ENCODE results near the gene TNFRSF19. TPM values are rescaled to one million over a fixed set of nuclear protein-coding genes. Genes with fewer than 3 reads are reported as not detected.

Gene TNFRSF19
- total RNA-seq, 2 experiments from 2014 or later = not detected

DNA sequence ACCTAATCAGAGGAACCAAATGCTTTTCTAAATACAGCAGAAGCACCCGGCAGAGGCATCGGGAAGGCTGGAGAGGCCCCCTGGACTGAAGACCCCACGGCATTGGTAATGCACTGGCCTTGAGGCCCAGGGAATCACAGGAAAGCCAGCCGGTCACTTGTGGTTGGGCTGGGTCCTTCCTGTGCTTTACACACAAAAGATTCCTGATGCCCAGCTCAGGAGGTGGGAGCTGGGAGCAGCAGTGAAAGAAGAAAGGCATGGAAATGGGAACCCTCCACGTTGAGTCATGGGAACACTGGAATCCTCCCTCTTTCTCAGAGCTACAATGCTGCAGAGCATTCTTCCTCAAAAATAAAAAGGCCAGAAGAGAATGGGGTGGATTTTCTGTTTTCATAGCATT is 126.4 kb downstream of the TNFRSF19 start:
- H3K4me1 Mint-ChIP-seq (ENCODE audit: low read depth) = peaks cover 23% of the 10 kb centered on the region
- DNase-seq (no peak), ATAC-seq (ENCODE audit: poor library complexity) (no peak)
- H3K36me3 Mint-ChIP-seq (ENCODE audit: low read depth) = no peaks in the 10 kb centered on the region
- no peaks in the 10 kb centered on the region for H3K9me3 Mint-ChIP-seq
- H3K27me3 ChIP-seq (ENCODE audit: control insufficient read depth in 1 of 2, insufficient read depth in 2 of 2, low read length in 2 of 2) = no peaks in the 10 kb centered on the region
- intact Hi-C loops (cut with DNase I, micrococcal nuclease) = no loop called here
- ChIA-PET POLR2A (no interaction called here), CTCF (no interaction called here)
- peaks cover 0 to 6% of the 10 kb centered on the region in 2 experiments for H3K9me3 ChIP-seq (ENCODE audit: control insufficient read depth in 1 of 2, insufficient read depth in 1 of 2, low read length in 2 of 2)
- no peak overlapping the region for H3K4me3 ChIP-seq (ENCODE audit: low read length)
- H3K4me1 ChIP-seq (ENCODE audit: insufficient read depth, low read length) = peaks cover 19% of the 10 kb centered on the region
- peak overlapping the region; percentile 89 for H3K27ac Mint-ChIP-seq
- H3K27me3 Mint-ChIP-seq = no peaks in the 10 kb centered on the region
- H3K4me3 Mint-ChIP-seq = peak overlapping the region; percentile 86
- peak overlapping the region; percentile 56 to 62 for H3K27ac ChIP-seq (ENCODE audit: low read depth in 1 of 2, low read length in 2 of 2)
- TF ChIP-seq, protein P1, sequence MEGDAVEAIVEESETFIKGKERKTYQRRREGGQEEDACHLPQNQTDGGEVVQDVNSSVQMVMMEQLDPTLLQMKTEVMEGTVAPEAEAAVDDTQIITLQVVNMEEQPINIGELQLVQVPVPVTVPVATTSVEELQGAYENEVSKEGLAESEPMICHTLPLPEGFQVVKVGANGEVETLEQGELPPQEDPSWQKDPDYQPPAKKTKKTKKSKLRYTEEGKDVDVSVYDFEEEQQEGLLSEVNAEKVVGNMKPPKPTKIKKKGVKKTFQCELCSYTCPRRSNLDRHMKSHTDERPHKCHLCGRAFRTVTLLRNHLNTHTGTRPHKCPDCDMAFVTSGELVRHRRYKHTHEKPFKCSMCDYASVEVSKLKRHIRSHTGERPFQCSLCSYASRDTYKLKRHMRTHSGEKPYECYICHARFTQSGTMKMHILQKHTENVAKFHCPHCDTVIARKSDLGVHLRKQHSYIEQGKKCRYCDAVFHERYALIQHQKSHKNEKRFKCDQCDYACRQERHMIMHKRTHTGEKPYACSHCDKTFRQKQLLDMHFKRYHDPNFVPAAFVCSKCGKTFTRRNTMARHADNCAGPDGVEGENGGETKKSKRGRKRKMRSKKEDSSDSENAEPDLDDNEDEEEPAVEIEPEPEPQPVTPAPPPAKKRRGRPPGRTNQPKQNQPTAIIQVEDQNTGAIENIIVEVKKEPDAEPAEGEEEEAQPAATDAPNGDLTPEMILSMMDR (IDR thresholded peaks at IDR 0.05) = no peak
- no peaks in the 10 kb centered on the region for H3K36me3 ChIP-seq (ENCODE audit: insufficient read depth, low read length)

DNA sequence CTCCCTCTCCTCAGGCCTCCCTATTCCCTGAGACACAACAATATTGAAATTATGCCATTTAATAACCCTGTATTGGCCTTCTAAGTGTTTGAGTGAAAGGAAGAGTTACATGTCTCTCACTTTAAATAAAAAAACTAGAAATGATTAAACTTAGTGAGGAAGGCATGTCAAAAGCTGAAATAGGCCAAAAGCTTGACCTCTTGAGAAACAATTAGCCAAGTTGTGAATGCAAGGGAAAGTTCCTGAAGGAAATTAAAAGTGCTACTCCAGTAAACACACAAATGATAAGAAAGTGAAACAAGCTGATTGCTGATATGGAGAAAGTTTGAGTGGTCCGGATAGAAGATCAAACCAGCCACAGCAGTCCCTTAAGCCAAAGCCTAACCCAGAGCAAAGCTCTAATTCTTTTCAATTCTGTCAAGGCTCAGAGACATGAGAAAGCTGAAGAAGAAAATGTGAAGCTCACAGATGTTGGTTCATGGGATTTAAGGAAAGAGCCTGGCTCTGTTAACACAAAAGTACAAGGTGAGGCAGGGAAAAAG is 127.6 kb downstream of the TNFRSF19 start:
- H3K4me1 Mint-ChIP-seq (ENCODE audit: low read depth) = peaks cover 23% of the 10 kb centered on the region
- Histone ChIP-seq H3K27ac (ENCODE audit: low read depth in 1 of 2, low read length in 2 of 2) (no peak overlapping the region), H3K4me3 (ENCODE audit: low read length) (no peak overlapping the region), H3K27me3 (ENCODE audit: control insufficient read depth in 1 of 2, insufficient read depth in 2 of 2, low read length in 2 of 2) (no peaks in the 10 kb centered on the region), H3K4me1 (ENCODE audit: insufficient read depth, low read length) (peaks cover 19% of the 10 kb centered on the region), H3K9me3 (ENCODE audit: control insufficient read depth in 1 of 2, insufficient read depth in 1 of 2, low read length in 2 of 2) (peaks cover 0 to 6% of the 10 kb centered on the region in 2 experiments), H3K36me3 (ENCODE audit: insufficient read depth, low read length) (no peaks in the 10 kb centered on the region)
- DNase-seq (no peak), ATAC-seq (ENCODE audit: poor library complexity) (no peak)
- no peaks in the 10 kb centered on the region for H3K36me3 Mint-ChIP-seq (ENCODE audit: low read depth)
- no peaks in the 10 kb centered on the region for H3K27me3 Mint-ChIP-seq
- H3K27ac Mint-ChIP-seq = no peak overlapping the region
- H3K4me3 Mint-ChIP-seq = no peak overlapping the region
- TF ChIP-seq, protein P1 (IDR thresholded peaks at IDR 0.05) = no peak
- intact Hi-C loops (cut with DNase I, micrococcal nuclease) = no loop called here
- POLR2A ChIA-PET = interaction anchor here (0.6 to 0.7 kb wide), 2 partner anchors 116 to 1366 kb away, joined by 3 read pairs; no protein-coding TSS in a partner anchor
- no peaks in the 10 kb centered on the region for H3K9me3 Mint-ChIP-seq
- CTCF ChIA-PET = interaction anchor here (1.2 kb wide), 1 partner anchor 9 kb away, joined by 3 read pairs; no protein-coding TSS in a partner anchor

DNA sequence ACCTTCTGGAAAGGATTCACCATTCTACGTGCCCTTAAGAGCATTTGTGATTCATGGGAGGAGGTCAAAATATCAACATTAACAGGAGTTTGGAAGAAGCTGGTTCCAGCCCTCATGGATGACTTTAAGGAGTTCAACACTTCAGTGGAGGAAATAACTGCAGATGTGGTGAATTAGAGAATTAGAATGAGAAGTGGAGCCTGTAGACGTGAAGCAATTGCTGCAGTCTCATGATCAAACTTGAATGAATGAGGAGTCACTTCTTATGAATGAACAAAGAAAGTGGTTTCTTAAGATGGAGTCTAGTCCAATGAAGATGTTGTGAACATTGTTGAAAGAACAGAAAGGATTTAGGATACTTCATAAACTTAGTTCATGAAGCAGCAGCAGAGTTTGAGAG is 129.1 kb downstream of the TNFRSF19 start:
- Histone ChIP-seq H3K27me3 (ENCODE audit: control insufficient read depth in 1 of 2, insufficient read depth in 2 of 2, low read length in 2 of 2) (no peaks in the 10 kb centered on the region), H3K4me3 (ENCODE audit: low read length) (no peak overlapping the region), H3K4me1 (ENCODE audit: insufficient read depth, low read length) (peaks cover 19% of the 10 kb centered on the region), H3K36me3 (ENCODE audit: insufficient read depth, low read length) (no peaks in the 10 kb centered on the region), H3K27ac (ENCODE audit: low read depth in 1 of 2, low read length in 2 of 2) (no peak overlapping the region), H3K9me3 (ENCODE audit: control insufficient read depth in 1 of 2, insufficient read depth in 1 of 2, low read length in 2 of 2) (peaks cover 0 to 6% of the 10 kb centered on the region in 2 experiments)
- ATAC-seq (ENCODE audit: poor library complexity) (no peak), DNase-seq (no peak)
- H3K9me3 Mint-ChIP-seq = no peaks in the 10 kb centered on the region
- no peak overlapping the region for H3K4me3 Mint-ChIP-seq
- peaks cover 23% of the 10 kb centered on the region for H3K4me1 Mint-ChIP-seq (ENCODE audit: low read depth)
- no peaks in the 10 kb centered on the region for H3K27me3 Mint-ChIP-seq
- no peak overlapping the region for H3K27ac Mint-ChIP-seq
- CTCF ChIA-PET = no interaction called here
- no peaks in the 10 kb centered on the region for H3K36me3 Mint-ChIP-seq (ENCODE audit: low read depth)
- POLR2A ChIA-PET = no interaction called here
- TF ChIP-seq, protein P1 (IDR thresholded peaks at IDR 0.05) = no peak
- intact Hi-C loops (cut with DNase I, micrococcal nuclease) = no loop called here
